ENCODE results near the gene CFAP221.

GRCh38 chr2:119518401-119519056, 25.7 kb upstream of the CFAP221 start:
- TF ChIP-seq EZH2phosphoT487 (IDR thresholded peaks at IDR 0.05; ENCODE audit: insufficient read depth, low read depth) (no peak), EZH2 (IDR thresholded peaks at IDR 0.05; ENCODE audit: insufficient read depth, poor library complexity, severe bottlenecking) (no peak)

Measured in GM23248 (cell line).